ENCODE measurements around the gene GPR15LG. TPM values are rescaled to one million over a fixed set of nuclear protein-coding genes. Genes with fewer than 3 reads are reported as not detected.

Gene GPR15LG
- total and polyA plus RNA-seq, 2 donors (not counting 3 experiments of a cell fraction or from before 2014, with no cell fraction given), result not detected

GRCh38 chr10:84225427-84226173, 52.0 kb downstream of the GPR15LG start, which contains the start of gene LRIT2:
Gene LRIT2 (minus strand): TSS chr10:84225544. CDS start chr10:84225520, 24 bp downstream.
- intact Hi-C loops (cut with micrococcal nuclease), result no loop called here
- no peaks in the 10 kb centered on the region for H3K9me3 ChIP-seq (replicated peaks; ENCODE audit: control insufficient read depth, insufficient read depth, low read length)
- H3K9me1 ChIP-seq (replicated peaks; ENCODE audit: control insufficient read depth, extremely low read depth, insufficient read depth, low read length), result no peaks in the 10 kb centered on the region
- no peak for DNase-seq (ENCODE audit: low read depth, low spot score)
- H3K4me1 ChIP-seq (ENCODE audit: control insufficient read depth, extremely low read depth, insufficient read depth, low read length), result no peaks in the 10 kb centered on the region
- TF ChIP-seq POLR2A (IDR thresholded peaks at IDR 0.05; ENCODE audit: low read depth, low read length), result no peak
- TF ChIP-seq, protein P1, sequence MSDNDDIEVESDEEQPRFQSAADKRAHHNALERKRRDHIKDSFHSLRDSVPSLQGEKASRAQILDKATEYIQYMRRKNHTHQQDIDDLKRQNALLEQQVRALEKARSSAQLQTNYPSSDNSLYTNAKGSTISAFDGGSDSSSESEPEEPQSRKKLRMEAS (IDR thresholded peaks at IDR 0.05; ENCODE audit: insufficient read depth, insufficient read length), result no peak
- TF ChIP-seq FOS (IDR thresholded peaks at IDR 0.05; ENCODE audit: borderline replicate concordance, insufficient read depth, low read length), result no peak
- no peak for TF ChIP-seq JUN (IDR thresholded peaks at IDR 0.05; ENCODE audit: borderline replicate concordance, insufficient read depth, insufficient read length, low read depth)
- no peak for TF ChIP-seq GATA2 (IDR thresholded peaks at IDR 0.05; ENCODE audit: insufficient read depth, insufficient read length, low read depth, low read length)
- no peak for TF ChIP-seq EZH2 (IDR thresholded peaks at IDR 0.05; ENCODE audit: borderline replicate concordance, low read depth, low read length, severe bottlenecking)
- TF ChIP-seq POLR2AphosphoS5 (IDR thresholded peaks at IDR 0.05; ENCODE audit: insufficient read depth, low read depth, low read length), result no peak
- no peak for TF ChIP-seq MYC (IDR thresholded peaks at IDR 0.05; ENCODE audit: low read depth, low read length)
- TF ChIP-seq, protein P2, sequence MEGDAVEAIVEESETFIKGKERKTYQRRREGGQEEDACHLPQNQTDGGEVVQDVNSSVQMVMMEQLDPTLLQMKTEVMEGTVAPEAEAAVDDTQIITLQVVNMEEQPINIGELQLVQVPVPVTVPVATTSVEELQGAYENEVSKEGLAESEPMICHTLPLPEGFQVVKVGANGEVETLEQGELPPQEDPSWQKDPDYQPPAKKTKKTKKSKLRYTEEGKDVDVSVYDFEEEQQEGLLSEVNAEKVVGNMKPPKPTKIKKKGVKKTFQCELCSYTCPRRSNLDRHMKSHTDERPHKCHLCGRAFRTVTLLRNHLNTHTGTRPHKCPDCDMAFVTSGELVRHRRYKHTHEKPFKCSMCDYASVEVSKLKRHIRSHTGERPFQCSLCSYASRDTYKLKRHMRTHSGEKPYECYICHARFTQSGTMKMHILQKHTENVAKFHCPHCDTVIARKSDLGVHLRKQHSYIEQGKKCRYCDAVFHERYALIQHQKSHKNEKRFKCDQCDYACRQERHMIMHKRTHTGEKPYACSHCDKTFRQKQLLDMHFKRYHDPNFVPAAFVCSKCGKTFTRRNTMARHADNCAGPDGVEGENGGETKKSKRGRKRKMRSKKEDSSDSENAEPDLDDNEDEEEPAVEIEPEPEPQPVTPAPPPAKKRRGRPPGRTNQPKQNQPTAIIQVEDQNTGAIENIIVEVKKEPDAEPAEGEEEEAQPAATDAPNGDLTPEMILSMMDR (IDR thresholded peaks at IDR 0.05; ENCODE audit: extremely low read depth in 1 of 2, insufficient read depth in 1 of 2, low read depth in 1 of 2, low read length in 2 of 2), result no peak
- no peak within 1 kb of the TSS for H3K4me2 ChIP-seq (ENCODE audit: insufficient read depth, low read length)
- no peak for FAIRE-seq
- no peak within 1 kb of the TSS for H2AFZ ChIP-seq (ENCODE audit: low read depth, low read length)
- no peak within 1 kb of the TSS for H3K4me3 ChIP-seq (replicated peaks in 1 of 3; ENCODE audit: insufficient read depth in 1 of 3, low read depth in 1 of 3, low read length in 3 of 3)
- H3K27me3 ChIP-seq (ENCODE audit: control insufficient read depth in 2 of 2, insufficient read depth in 2 of 2, low read length in 2 of 2), result no peaks in the 10 kb centered on the region
- no peaks in the 10 kb centered on the region for H3K36me3 ChIP-seq (ENCODE audit: control insufficient read depth in 2 of 2, extremely low read depth in 1 of 2, insufficient read depth in 2 of 2, low read length in 2 of 2)
- BruUV-seq (replicated peaks), result no TSS peak
- no peak within 1 kb of the TSS for H3K27ac ChIP-seq (ENCODE audit: insufficient read depth, low read depth, low read length)
- dilution Hi-C loops (cut with MboI; ENCODE audit: extremely low pct_ligation_motif_present, low sequenced_read_pairs), result no loop called here
- ChIA-PET CTCF (no interaction called here), POLR2A (no interaction called here)
- H3K79me2 ChIP-seq (ENCODE audit: control insufficient read depth, insufficient read depth, low read length), result no peaks in the 10 kb centered on the region
- H3K9ac ChIP-seq (replicated peaks; ENCODE audit: extremely low read depth, insufficient read depth, low read length), result no peak within 1 kb of the TSS
- no peaks in the 10 kb centered on the region for H4K20me1 ChIP-seq (replicated peaks; ENCODE audit: control insufficient read depth, extremely low read depth, insufficient read depth, low read length)

Data from endothelial cell of umbilical vein (primary cell).